Kidney epithelial cell (primary cell): ENCODE measurements around the gene CMTM2. TPM values are rescaled to one million over a fixed set of nuclear protein-coding genes. Genes with fewer than 3 reads are reported as not detected.
A peak's percentile ranks its signal among the peaks of the same experiment; 100 is the strongest.

ENCODE experiments used
- DNase-seq: peaks from one replicate; pipeline ENCODE4 v3.0.0-alpha.2; 2010; ENCODE audit warnings: low read depth
- H3K27me3 ChIP-seq: 2 replicates; pipeline ENCODE4 v1.6.0; 2011; ENCODE audit warnings: low read length; ENCODE audit not compliant: control insufficient read depth, insufficient read depth
- H3K36me3 ChIP-seq: 2 replicates; pipeline ENCODE4 v1.5.1; 2011; ENCODE audit warnings: low read length; ENCODE audit not compliant: control insufficient read depth, insufficient read depth
- H3K4me3 ChIP-seq: 2 replicates; pipeline ENCODE4 v1.5.1; 2011; ENCODE audit warnings: low read depth, mild to moderate bottlenecking, control low read depth, low read length
- total RNA-seq: library from RNA; depleted of rRNA; stranded (reverse); fragments of >200 nt; gene quantifications from 2 replicates; pipeline ENCODE4 v1.2.3, GENCODE V29; 2015
- TF ChIP-seq, protein P1 (sequence below): IDR thresholded peaks from 2 replicates; pipeline ENCODE4 v1.5.1; 2011; ENCODE audit warnings: mild to moderate bottlenecking, moderate library complexity, low read length, control low read depth, inconsistent platforms; ENCODE audit not compliant: insufficient read depth, poor library complexity, severe bottlenecking

The CMTM2 gene
- total RNA-seq, 1 donor from 2014 or later = 0.54 TPM

DNA sequence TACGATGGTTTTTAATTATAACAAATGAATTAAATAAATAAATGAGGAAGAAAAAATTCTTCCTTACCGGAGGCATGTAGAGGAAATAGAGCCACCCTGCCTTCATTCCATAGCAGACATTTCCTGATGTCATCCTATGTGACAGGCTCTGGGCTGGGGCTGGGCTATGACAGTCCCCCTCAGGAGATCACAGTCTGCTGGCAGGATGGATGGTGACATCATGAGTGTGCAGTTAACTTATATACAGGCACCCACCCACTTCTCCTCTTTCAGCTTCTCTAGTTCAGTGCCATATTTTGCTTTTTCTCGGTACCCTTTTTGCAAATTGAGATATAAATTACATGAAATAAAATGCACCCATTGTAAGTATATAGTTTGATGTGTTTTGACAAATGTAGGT, 18.8 kb downstream of the CMTM2 start:
- TF ChIP-seq, protein P1, sequence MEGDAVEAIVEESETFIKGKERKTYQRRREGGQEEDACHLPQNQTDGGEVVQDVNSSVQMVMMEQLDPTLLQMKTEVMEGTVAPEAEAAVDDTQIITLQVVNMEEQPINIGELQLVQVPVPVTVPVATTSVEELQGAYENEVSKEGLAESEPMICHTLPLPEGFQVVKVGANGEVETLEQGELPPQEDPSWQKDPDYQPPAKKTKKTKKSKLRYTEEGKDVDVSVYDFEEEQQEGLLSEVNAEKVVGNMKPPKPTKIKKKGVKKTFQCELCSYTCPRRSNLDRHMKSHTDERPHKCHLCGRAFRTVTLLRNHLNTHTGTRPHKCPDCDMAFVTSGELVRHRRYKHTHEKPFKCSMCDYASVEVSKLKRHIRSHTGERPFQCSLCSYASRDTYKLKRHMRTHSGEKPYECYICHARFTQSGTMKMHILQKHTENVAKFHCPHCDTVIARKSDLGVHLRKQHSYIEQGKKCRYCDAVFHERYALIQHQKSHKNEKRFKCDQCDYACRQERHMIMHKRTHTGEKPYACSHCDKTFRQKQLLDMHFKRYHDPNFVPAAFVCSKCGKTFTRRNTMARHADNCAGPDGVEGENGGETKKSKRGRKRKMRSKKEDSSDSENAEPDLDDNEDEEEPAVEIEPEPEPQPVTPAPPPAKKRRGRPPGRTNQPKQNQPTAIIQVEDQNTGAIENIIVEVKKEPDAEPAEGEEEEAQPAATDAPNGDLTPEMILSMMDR = no peak
- no peak for DNase-seq
- Histone ChIP-seq H3K27me3 (no peaks in the 10 kb centered on the region), H3K36me3 (no peaks in the 10 kb centered on the region), H3K4me3 (no peak overlapping the region)

DNA sequence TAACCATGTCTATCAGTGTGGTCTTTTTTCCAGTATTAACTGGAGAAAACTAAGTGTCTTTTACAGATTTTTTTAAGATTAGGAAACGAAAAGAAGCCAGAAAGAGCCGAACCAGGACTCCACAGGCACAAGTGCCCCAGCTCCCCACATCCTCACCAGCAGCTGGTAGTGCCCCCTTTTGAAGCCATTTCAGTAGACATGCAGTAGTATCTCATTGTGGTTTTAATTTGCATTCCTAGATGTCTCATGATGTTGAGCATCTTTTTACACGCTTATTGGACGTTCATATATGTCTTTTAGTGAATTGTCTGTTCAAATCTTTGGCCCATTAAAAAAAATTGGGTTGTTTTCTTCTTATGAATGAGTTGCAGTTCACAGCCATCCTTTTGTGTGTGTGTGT, 20.5 kb downstream of the CMTM2 start:
- no peak overlapping the region for H3K4me3 ChIP-seq
- TF ChIP-seq, protein P1 = no peak
- no peaks in the 10 kb centered on the region for H3K36me3 ChIP-seq
- no peak for DNase-seq
- H3K27me3 ChIP-seq = no peaks in the 10 kb centered on the region

DNA sequence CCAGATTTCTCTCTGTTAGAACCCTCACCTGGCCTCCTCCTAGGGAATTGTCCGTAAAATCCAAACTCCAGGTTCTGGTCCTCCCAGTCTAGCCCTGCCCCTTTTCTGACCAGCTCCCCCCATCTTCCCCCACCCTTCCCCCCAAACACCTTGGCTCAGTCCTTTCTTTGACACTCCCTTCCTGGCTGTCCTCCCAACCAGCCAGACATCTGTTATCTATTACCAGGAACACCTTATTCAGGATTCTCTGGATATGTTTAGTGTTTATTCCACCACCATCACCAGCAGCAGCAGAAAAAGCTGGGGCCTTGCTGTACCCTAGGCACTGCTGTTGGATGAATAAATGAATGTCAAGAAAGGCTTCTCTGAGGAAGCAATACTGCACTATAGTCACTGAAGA, 21.2 kb downstream of the CMTM2 start:
- Histone ChIP-seq H3K27me3 (no peaks in the 10 kb centered on the region), H3K4me3 (no peak overlapping the region)
- TF ChIP-seq, protein P1 = no peak

DNA sequence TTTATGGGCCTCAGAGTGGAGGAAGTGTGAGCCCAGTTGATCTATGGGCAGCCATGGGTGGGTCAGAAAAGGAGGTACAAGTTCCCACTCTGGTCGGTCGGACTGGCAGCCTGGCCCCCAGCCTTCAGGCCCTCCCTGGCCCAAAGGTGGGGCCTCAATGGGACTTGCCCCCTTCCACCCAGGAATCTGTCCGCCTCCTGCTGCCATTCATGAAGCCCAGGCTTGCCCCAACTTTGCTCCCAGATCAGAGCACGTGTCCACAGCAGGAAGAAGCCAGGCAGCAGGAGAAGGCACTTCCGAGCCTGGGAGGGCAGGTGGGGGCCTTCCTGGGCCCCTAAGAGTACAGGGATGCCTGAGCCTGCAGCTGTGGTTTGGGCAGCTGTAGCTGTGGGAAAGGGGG, 22.2 kb downstream of the CMTM2 start:
- DNase-seq = no peak
- H3K4me3 ChIP-seq = no peak overlapping the region
- TF ChIP-seq, protein P1 = no peak
- H3K36me3 ChIP-seq = no peaks in the 10 kb centered on the region
- H3K27me3 ChIP-seq = no peaks in the 10 kb centered on the region

More for the DNA sequence above, 21.2 kb downstream of the CMTM2 start:
- no peak for DNase-seq
- H3K36me3 ChIP-seq = no peaks in the 10 kb centered on the region

DNA sequence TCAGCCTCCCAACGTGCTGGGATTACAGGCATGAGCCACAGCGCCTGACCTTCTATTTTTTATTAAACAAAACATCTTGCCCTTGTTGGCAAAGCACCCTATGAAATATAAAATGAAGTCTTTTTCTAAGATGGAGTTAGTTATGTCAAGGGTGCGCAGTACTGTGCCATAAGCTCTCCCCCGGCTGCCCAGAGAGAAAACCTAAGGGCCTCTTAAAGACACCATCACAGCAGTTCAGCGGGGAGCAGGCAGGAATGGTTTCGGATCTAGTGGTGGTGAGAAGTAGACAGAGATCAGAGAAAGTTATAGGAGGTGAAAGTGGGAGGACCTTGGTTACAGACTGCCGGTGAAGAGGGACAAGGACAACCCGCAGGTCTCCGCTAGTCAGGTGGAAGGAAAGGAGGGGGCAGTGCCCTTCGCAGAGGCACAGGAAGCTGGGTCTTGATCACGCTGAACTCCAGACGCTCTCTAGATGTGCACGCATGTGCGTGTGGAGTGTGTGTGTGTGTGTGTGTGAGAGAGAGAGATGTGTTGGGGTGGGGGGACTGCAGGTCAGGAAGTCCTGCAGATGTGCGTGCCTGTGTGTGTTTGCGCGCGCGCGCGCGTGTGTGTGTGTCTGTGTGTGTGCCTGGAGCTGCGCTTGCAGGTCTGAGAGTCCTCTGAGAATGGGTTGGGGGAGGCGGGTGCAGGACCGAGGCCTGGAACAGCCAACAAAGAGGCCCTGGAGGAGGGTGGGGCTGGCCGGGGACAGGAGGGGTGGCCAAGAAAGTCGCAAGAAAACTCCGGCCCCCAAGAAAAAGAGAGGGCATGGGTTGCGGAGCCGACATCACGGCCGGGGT, 24.5 kb downstream of the CMTM2 start:
- no peak for DNase-seq
- H3K4me3 ChIP-seq = peak overlapping the region; percentile 84
- TF ChIP-seq, protein P1 = no peak
- no peaks in the 10 kb centered on the region for H3K27me3 ChIP-seq
- peaks cover under 1% of the 10 kb centered on the region for H3K36me3 ChIP-seq
